SK-N-SH treated with all-trans-retinoic acid at 6 μM for 48 hours (cell line): ENCODE results near the gene ACCS.

ENCODE experiments used
- ATAC-seq: fragments of 200-7000 bp; cut with Tn5 transposase; 3 replicates; pipeline ENCODE4 v1.9.1; 2020; ENCODE audit warnings: mild to moderate bottlenecking, moderate library complexity
- BACH2 ChIP-seq: fragments of 250-450 bp; sonication (Bioruptor Pico); IDR thresholded peaks from 2 replicates; pipeline ENCODE4 v1.9.0; 2021; ENCODE audit warnings: mild to moderate bottlenecking, borderline replicate concordance
- CSDC2 ChIP-seq: fragments of 250-450 bp; sonication (Bioruptor Pico); IDR thresholded peaks from 2 replicates; pipeline ENCODE4 v1.5.0; 2020; ENCODE audit warnings: mild to moderate bottlenecking, moderate library complexity
- ESRRG ChIP-seq: fragments of 250-450 bp; sonication (Bioruptor Pico); IDR thresholded peaks from 2 replicates; pipeline ENCODE4 v1.6.1; 2021; ENCODE audit warnings: mild to moderate bottlenecking
- GLIS3 ChIP-seq: fragments of 250-450 bp; sonication (Bioruptor Pico); IDR thresholded peaks from 2 replicates; pipeline ENCODE4 v1.5.0; 2020; ENCODE audit warnings: mild to moderate bottlenecking, moderate library complexity
- ISL1 ChIP-seq: fragments of 250-450 bp; sonication (Bioruptor Pico); IDR thresholded peaks from 2 replicates; pipeline ENCODE4 v2.1.2; 2022; ENCODE audit warnings: mild to moderate bottlenecking, moderate library complexity
- OSR1 ChIP-seq: fragments of 250-450 bp; sonication (Bioruptor Pico); IDR thresholded peaks from 2 replicates; pipeline ENCODE4 v1.8.0; 2022; ENCODE audit warnings: moderate library complexity, mild to moderate bottlenecking, inconsistent platforms
- PPARA ChIP-seq: fragments of 250-450 bp; sonication (Bioruptor Pico); IDR thresholded peaks from 2 replicates; pipeline ENCODE4 v1.5.0; 2020; ENCODE audit warnings: mild to moderate bottlenecking, borderline replicate concordance
- RARB ChIP-seq: fragments of 250-450 bp; sonication (Bioruptor Pico); IDR thresholded peaks from 2 replicates; pipeline ENCODE4 v1.8.0; 2021; ENCODE audit warnings: mild to moderate bottlenecking, moderate library complexity
- SNAI2 ChIP-seq: fragments of 250-450 bp; sonication (Bioruptor Pico); IDR thresholded peaks from 2 replicates; pipeline ENCODE4 v1.5.0; 2020; ENCODE audit warnings: mild to moderate bottlenecking, moderate library complexity
- TCF4 ChIP-seq: fragments of 250-450 bp; sonication (Bioruptor Pico); IDR thresholded peaks from 2 replicates; pipeline ENCODE4 v1.8.0; 2021; ENCODE audit warnings: mild to moderate bottlenecking, moderate library complexity, borderline replicate concordance
- TOX ChIP-seq: fragments of 250-450 bp; sonication (Bioruptor Pico); IDR thresholded peaks from 2 replicates; pipeline ENCODE4 v1.8.0; 2021; ENCODE audit warnings: mild to moderate bottlenecking, moderate library complexity, borderline replicate concordance
- ZFP30 ChIP-seq: fragments of 450-650 bp; formaldehyde crosslinking; IDR thresholded peaks from 2 replicates; pipeline ENCODE4 v1.5.0; 2022; ENCODE audit warnings: mild to moderate bottlenecking, moderate library complexity
- ZNF565 ChIP-seq: fragments of 450-650 bp; formaldehyde crosslinking; conservative IDR thresholded peaks from 2 replicates; pipeline ENCODE4 v1.5.0; 2020; ENCODE audit warnings: low read depth, mild to moderate bottlenecking, moderate library complexity
- ZNF70 ChIP-seq: fragments of 450-650 bp; formaldehyde crosslinking; IDR thresholded peaks from 2 replicates; pipeline ENCODE4 v1.5.0; 2020; ENCODE audit warnings: mild to moderate bottlenecking, moderate library complexity
- ZNF8 ChIP-seq: fragments of 450-650 bp; formaldehyde crosslinking; IDR thresholded peaks from 2 replicates; pipeline ENCODE4 v1.5.0; 2020; ENCODE audit warnings: mild to moderate bottlenecking, moderate library complexity
- TF ChIP-seq, protein P1 (sequence below): fragments of 250-450 bp; sonication (Bioruptor Pico); IDR thresholded peaks from 2 replicates; pipeline ENCODE4 v1.8.0; 2020; ENCODE audit warnings: mild to moderate bottlenecking, moderate library complexity, borderline replicate concordance
- TF ChIP-seq, protein P2 (sequence below): fragments of 250-450 bp; sonication (Bioruptor Pico); IDR thresholded peaks from 2 replicates; pipeline ENCODE4 v1.8.0; 2021; ENCODE audit warnings: low read depth, mild to moderate bottlenecking, moderate library complexity, borderline replicate concordance
- TF ChIP-seq, protein P3 (sequence below): fragments of 250-450 bp; sonication (Bioruptor Pico); IDR thresholded peaks from 2 replicates; pipeline ENCODE4 v1.5.0; 2020; ENCODE audit warnings: mild to moderate bottlenecking, moderate library complexity

The ACCS gene

DNA sequence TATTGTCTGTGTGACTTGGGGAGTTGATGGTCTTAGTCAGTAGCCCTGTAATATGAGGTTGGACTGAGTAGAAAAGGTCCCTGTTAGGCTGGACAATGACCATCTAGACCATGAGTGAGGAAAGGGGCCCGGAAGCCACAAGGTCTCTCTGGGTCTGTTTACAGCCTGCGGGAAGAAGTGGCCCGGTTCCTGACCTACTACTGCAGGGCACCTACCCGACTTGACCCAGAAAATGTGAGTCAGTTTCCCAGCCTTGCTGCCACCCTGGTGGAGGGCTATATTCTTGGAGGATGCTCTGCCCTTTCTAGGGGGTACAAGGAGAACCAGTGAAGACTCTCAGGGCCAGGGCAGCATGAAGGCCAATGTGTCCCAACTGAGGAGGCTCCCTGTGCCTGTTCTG, 14.9 kb upstream of the ACCS start:
- no peak for ATAC-seq

GRCh38 chr11:44057340-44057739, 8.7 kb upstream of the ACCS start:
- no peak for ATAC-seq
- TF ChIP-seq, protein P1, sequence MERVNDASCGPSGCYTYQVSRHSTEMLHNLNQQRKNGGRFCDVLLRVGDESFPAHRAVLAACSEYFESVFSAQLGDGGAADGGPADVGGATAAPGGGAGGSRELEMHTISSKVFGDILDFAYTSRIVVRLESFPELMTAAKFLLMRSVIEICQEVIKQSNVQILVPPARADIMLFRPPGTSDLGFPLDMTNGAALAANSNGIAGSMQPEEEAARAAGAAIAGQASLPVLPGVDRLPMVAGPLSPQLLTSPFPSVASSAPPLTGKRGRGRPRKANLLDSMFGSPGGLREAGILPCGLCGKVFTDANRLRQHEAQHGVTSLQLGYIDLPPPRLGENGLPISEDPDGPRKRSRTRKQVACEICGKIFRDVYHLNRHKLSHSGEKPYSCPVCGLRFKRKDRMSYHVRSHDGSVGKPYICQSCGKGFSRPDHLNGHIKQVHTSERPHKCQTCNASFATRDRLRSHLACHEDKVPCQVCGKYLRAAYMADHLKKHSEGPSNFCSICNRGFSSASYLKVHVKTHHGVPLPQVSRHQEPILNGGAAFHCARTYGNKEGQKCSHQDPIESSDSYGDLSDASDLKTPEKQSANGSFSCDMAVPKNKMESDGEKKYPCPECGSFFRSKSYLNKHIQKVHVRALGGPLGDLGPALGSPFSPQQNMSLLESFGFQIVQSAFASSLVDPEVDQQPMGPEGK (CRISPR knock-in tag), result no peak
- TF ChIP-seq ZNF8 (CRISPR knock-in tag) (no peak), CSDC2 (CRISPR knock-in tag) (no peak), ZFP30 (CRISPR knock-in tag) (no peak), ISL1 (CRISPR knock-in tag) (no peak), OSR1 (CRISPR knock-in tag) (no peak), RARB (CRISPR knock-in tag) (no peak), GLIS3 (CRISPR knock-in tag) (no peak), ZNF565 (CRISPR knock-in tag) (no peak), TOX (no peak), BACH2 (CRISPR knock-in tag) (no peak), TCF4 (CRISPR knock-in tag) (no peak)
- TF ChIP-seq, protein P2, sequence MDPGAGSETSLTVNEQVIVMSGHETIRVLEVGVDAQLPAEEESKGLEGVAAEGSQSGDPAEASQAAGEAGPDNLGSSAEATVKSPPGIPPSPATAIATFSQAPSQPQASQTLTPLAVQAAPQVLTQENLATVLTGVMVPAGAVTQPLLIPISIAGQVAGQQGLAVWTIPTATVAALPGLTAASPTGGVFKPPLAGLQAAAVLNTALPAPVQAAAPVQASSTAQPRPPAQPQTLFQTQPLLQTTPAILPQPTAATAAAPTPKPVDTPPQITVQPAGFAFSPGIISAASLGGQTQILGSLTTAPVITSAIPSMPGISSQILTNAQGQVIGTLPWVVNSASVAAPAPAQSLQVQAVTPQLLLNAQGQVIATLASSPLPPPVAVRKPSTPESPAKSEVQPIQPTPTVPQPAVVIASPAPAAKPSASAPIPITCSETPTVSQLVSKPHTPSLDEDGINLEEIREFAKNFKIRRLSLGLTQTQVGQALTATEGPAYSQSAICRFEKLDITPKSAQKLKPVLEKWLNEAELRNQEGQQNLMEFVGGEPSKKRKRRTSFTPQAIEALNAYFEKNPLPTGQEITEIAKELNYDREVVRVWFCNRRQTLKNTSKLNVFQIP (CRISPR knock-in tag), result no peak
- TF ChIP-seq, protein P3, sequence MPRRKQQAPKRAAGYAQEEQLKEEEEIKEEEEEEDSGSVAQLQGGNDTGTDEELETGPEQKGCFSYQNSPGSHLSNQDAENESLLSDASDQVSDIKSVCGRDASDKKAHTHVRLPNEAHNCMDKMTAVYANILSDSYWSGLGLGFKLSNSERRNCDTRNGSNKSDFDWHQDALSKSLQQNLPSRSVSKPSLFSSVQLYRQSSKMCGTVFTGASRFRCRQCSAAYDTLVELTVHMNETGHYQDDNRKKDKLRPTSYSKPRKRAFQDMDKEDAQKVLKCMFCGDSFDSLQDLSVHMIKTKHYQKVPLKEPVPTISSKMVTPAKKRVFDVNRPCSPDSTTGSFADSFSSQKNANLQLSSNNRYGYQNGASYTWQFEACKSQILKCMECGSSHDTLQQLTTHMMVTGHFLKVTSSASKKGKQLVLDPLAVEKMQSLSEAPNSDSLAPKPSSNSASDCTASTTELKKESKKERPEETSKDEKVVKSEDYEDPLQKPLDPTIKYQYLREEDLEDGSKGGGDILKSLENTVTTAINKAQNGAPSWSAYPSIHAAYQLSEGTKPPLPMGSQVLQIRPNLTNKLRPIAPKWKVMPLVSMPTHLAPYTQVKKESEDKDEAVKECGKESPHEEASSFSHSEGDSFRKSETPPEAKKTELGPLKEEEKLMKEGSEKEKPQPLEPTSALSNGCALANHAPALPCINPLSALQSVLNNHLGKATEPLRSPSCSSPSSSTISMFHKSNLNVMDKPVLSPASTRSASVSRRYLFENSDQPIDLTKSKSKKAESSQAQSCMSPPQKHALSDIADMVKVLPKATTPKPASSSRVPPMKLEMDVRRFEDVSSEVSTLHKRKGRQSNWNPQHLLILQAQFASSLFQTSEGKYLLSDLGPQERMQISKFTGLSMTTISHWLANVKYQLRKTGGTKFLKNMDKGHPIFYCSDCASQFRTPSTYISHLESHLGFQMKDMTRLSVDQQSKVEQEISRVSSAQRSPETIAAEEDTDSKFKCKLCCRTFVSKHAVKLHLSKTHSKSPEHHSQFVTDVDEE (CRISPR knock-in tag), result no peak

More for the DNA sequence above, 14.9 kb upstream of the ACCS start:
- TF ChIP-seq, protein P2 (CRISPR knock-in tag), result no peak
- TF ChIP-seq SNAI2 (CRISPR knock-in tag) (no peak), ZNF70 (no peak), BACH2 (CRISPR knock-in tag) (no peak)

DNA sequence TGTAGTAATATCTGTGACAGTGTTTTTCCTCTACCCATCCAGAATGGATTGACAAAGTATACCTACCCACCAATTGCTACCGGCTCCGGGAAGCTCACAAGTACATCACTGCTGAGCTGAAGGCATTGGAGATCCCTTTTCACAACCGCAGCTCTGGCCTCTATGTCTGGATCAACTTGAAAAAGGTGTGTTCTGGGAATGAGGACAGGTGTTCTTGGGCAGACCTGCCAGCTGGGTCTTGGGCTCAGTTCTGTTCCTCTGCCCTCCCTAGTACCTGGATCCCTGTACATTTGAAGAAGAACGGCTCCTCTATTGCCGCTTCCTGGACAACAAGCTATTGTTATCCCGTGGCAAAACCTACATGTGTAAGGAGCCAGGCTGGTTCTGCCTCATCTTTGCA, 7.8 kb upstream of the ACCS start:
- ATAC-seq, result no peak
- TF ChIP-seq ZNF565 (CRISPR knock-in tag) (no peak), PPARA (no peak), GLIS3 (CRISPR knock-in tag) (no peak), ESRRG (CRISPR knock-in tag) (no peak), ZNF70 (no peak)
- TF ChIP-seq, protein P1 (CRISPR knock-in tag), result no peak
- TF ChIP-seq, all 23 proteins: peak for 0

DNA sequence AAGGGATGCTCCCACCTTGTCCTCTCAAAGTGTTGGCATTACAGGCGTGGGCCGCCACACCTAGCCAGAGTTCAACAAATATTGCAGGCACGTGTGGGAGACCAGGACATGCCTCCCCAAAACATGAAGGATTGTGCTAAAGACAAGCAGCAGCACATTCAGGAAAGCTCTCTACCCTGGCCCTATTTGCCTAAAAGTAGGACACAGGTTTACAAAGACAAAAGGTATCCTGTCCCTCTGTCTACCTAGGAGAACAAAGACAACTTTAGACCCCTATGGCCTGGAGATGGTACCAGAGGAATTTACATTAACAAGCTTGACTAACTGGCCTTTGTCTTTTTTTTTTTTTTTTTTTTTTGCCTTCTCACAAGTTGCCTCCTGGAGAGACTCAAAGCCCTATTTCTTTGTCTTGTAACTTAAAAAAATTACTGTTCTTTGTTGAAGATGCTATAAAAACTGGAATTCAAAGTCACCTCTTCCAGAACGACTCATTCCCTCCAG, 859 bp upstream of the ACCS start:
- no peak for ATAC-seq

More for the DNA sequence above, 859 bp upstream of the ACCS start:
- TF ChIP-seq ZNF8 (CRISPR knock-in tag) (no peak), GLIS3 (CRISPR knock-in tag) (no peak), ZFP30 (CRISPR knock-in tag) (no peak), CSDC2 (CRISPR knock-in tag) (no peak), TOX (no peak)
- TF ChIP-seq, protein P2 (CRISPR knock-in tag), result no peak
